NCI-H128 (cell line): ENCODE measurements around the gene CHKB.
"Not testable (repeated sequence)": the region's sequence is repeated elsewhere in the genome, so short reads cannot be mapped to it uniquely, and the experiment has no call there.

Experiments used
- DNase-seq: peaks from one replicate; lab custom pipeline; 2025; ENCODE audit not compliant: unreplicated experiment; lab: John Stamatoyannopoulos, UW

Gene CHKB

GRCh38 chr22:50612528-50613221 is 30.0 kb upstream of the CHKB start:
- no peak for DNase-seq

GRCh38 chr22:50612168-50612527 is 29.5 kb upstream of the CHKB start:
- DNase-seq: no peak

DNA sequence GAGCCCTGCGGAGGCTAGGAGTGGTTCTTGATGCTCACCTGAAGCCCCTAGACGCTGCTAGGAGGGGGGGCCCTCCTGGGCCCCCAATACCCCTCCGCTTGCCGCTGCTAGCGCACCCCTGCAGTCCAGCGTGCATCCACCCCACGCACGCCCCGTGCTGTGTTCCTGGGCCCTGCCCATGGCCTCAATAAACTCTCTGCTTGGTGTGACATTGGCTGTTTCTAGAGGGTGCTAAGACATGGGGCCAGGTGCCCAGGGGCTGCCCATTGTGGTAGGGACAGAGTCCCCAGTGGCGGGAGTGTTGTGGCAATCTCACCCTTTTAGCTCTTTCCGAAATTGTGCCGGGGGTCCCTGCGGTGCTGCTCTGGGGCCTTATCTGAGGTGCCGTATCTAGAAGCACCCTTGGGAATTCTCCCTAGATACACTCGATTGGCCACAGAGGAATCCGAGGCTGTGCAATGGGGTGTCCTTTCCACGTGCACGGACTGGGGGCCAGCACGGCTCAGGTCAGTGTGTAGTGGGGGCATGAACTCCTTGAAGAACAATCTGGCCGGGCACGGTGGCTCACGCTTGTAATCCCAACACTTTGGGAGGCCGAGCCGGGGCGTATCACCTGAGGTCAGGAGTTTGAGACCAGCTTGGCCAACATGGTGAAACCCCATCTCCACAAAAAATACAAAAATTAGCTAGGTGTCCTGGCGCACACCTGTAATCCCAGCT is 28.9 kb upstream of the CHKB start:
- DNase-seq: no peak

- no peak for DNase-seq
Observed at GRCh38 chr22:50610581-50610980, 27.9 kb upstream of the CHKB start.

- no peak for DNase-seq
Observed at GRCh38 chr22:50610041-50610451, 27.4 kb upstream of the CHKB start.

DNA sequence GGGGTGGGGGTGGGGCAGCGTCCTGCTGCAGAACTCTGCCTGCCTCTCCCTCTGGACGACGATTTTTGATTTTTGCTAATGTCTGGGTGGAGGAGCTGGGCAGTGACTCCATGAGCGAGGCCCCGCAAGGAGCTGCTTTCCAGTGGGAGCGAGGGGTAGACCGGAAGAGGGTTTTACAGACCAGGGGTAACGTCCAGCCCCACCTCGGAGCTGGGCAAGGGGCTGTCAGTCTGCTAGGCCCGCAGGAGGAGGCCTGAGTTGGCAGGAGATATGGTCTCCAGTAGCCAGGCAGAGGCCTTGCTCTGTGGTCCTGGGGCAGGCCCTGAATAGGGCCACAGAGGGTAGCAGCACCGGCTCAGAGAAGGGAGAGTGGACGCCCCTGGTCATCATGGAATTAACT is 26.9 kb upstream of the CHKB start:
- no peak for DNase-seq

- DNase-seq: no peak
Observed at GRCh38 chr22:50608996-50609395, 26.3 kb upstream of the CHKB start.

GRCh38 chr22:50608058-50608840 is 25.6 kb upstream of the CHKB start:
- DNase-seq: not testable (repeated sequence)

DNA sequence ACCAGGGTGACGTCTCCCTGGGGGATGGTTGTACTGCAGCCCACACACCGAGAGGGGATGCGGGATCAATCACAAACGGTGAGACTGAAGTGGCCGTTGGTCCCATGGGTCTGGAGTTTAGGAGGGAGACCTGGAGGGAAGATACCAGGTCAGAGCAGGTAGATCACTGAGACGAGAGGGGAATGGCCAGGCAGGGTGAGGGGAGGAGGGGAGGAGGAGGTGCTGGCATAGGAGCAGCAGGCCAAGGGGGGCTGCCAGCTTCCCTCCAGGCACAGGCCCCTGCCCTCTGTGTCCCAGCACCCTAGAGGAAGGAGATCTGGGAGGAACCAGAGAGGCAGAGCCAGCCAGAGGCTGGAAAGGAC is 25.0 kb upstream of the CHKB start:
- DNase-seq: no peak

- no peak for DNase-seq
Observed at GRCh38 chr22:50606946-50607658, 24.5 kb upstream of the CHKB start.

GRCh38 chr22:50606165-50606945 is 23.7 kb upstream of the CHKB start:
- no peak for DNase-seq

DNA sequence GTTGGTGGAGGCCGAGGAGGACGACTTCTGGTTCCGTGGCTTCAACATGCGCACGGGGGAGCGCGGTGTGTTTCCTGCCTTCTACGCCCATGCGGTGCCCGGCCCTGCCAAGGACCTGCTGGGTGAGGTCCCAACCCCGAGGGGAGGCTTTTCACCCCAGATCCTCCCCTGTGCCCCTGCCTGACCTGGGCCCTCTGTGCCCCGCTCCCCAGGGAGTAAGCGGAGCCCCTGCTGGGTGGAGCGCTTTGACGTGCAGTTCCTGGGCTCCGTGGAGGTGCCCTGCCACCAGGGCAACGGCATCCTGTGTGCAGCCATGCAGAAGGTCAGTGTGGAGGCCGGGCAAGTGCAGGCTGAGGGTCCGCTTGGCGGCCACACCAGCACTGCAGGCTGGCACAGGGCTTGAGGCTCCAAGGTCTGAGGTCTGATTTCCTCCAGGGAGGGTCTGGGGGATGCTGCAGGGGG is 23.0 kb upstream of the CHKB start:
- no peak for DNase-seq

DNA sequence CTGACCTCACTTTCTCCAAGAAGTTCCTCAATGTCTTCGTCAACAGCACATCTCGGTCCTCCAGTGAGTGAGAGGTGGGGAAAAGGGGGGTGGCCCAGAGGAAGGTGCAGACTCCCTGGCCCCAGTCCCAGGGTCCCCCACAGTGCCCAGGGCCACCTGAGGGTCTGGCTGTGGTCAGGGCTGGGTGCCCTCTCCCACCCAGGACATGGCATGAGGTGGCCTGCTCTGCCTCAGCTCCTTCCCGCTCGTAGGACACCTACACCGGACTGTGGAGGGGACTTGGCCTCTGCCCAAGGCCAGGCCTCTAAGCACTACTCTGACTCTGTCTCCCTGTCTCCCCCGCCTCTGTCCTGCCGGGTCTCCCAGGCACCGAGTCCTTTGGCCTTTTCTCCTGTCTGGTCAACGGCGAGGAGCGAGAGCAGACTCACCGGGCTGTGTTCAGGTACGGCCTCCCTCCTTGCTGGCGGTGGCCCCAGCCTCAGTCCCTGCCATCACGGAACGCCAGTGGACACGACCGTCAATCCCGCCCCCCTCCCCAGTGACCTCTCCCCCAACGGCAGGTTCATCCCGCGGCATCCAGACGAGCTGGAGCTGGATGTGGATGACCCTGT is 22.5 kb upstream of the CHKB start:
- no peak for DNase-seq

GRCh38 chr22:50604256-50605001 is 21.8 kb upstream of the CHKB start:
- DNase-seq: no peak

DNA sequence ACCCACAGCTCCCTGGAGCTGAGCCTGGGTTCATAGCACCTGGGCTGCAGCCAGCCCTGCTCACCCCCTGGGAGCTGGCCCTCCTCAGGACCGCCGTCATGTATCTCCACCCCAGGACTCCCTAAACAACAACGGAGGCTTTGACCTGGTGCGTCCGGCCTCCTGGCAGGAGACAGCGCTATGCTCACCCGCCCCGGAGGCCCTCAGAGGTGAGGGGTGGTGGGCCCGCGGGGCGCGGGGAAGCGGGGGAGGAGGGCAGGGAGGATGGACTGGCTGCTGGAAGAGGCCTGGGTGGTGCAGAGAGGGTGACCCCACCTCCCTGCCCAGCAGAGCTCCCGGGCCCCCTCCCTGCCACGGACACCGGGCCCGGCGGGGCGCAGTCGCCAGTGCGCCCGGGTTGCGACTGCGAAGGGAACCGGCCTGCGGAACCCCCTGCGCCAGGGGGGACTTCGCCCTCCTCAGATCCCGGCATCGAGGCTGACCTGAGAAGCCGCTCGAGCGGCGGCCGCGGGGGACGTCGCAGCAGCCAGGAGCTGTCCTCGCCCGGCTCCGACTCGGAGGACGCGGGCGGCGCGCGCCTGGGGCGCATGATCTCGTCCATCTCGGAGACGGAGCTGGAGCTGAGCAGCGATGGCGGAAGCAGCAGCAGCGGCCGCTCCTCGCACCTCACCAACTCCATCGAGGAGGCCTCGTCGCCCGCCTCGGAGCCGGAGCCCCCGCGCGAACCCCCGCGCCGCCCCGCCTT is 21.0 kb upstream of the CHKB start:
- no peak for DNase-seq

DNA sequence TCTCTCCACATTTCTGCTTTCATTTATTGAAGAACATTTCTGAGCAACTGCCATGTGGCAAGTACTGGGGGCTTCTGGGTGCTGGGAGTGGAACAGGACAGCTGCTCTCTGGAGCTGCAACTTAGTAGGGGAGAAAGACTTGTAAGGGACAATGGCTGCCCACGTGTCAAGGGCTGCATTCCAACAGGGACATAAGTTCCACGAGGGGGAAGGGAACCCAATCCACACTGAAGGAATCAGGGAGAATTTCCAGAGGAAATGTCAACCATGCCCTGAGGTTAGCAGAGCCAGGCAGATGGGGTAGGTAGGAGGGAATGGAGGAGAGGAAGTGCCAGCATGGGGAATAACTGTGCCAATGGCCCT is 19.7 kb upstream of the CHKB start:
- no peak for DNase-seq

DNA sequence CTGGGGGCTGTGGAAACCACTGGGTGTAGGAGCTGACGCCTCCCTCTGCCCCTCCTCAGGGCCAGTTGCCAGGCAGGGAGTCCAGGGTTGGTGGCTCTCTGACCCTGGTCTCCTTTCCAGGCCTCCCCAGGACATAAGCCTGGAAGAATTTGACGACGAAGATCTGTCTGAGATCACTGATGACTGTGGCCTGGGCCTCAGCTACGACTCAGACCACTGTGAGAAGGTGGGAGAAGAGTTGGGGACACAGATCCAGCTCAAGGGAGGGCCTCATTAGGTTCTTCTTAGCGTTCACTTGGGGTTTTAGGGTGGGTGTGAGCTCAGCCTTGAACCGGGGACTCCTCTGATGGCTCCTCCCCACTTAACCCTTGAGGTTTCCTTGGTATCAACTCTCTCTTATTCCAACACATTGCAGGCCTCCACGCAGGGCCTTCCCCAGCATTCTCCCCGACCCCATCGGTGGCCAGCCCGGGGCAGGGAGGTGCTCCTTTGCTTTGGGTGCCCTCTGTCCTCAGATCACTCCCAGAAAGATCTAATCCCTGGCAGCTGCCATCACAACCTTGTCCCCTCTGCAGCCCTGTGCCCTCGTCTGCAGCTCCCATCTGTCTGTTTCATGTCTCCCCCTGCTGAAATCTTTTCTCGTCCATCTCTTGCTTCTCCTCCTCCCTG is 19.2 kb upstream of the CHKB start:
- DNase-seq: no peak

GRCh38 chr22:50600967-50601668 is 18.5 kb upstream of the CHKB start:
- no peak for DNase-seq
